Subcutaneous adipose tissue (tissue), 4 donors: ENCODE measurements around the gene NLRC3. TPM values are rescaled to one million over a fixed set of nuclear protein-coding genes. Genes with fewer than 3 reads are reported as not detected.

Experiments used
- total RNA-seq, 4 donors: library from RNA; depleted of rRNA; stranded (reverse); fragments of >200 nt; gene quantifications; one replicate each; pipeline ENCODE4 v1.1.0, GENCODE V29; 2016
- TF ChIP-seq, protein P1 (sequence below): fragments of 450-650 bp; IDR thresholded peaks from one replicate; pipeline ENCODE4 v1.5.1; 2016; ENCODE audit warnings: low read depth, mild to moderate bottlenecking, control low read depth, antibody characterized with exemption, moderate library complexity

Gene NLRC3
- total RNA-seq, 4 donors from 2014 or later, result 0.49 to 1.5 (median 1.0) TPM

DNA sequence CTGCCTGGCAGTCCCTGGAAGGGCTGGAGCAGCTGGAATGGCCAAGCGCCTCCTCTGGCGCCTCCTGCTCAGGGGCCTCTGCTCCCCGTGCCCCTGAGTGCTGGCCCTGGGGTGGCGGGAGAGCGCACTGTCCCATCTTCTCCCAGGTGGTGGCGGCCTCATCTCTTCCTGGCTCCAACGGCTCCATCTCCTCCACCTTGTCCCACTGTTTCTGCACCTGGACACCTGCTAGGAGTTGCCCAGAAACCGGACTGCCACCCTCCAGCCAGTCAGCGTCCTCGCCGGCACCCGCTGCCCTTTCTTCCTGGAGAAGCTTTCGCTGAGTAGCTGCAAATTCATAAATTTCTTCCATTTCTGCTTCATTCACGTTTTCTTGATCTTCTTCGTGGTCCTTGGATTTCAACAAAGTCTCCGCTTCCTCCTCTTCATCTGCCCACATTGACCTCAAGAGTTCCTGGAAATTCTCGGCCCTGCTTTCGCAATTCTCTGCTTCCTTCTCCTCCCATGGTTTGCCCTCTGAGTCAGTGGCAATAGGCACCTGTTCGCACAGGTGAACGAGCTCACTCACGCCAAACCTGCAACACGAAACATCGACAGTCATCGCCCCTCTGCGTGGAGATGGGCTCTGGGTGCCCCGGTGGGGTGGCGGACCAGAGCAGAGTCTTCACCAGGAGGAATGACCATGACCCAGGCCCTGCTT lies 13.7 kb upstream of the NLRC3 start:
- TF ChIP-seq, protein P1, sequence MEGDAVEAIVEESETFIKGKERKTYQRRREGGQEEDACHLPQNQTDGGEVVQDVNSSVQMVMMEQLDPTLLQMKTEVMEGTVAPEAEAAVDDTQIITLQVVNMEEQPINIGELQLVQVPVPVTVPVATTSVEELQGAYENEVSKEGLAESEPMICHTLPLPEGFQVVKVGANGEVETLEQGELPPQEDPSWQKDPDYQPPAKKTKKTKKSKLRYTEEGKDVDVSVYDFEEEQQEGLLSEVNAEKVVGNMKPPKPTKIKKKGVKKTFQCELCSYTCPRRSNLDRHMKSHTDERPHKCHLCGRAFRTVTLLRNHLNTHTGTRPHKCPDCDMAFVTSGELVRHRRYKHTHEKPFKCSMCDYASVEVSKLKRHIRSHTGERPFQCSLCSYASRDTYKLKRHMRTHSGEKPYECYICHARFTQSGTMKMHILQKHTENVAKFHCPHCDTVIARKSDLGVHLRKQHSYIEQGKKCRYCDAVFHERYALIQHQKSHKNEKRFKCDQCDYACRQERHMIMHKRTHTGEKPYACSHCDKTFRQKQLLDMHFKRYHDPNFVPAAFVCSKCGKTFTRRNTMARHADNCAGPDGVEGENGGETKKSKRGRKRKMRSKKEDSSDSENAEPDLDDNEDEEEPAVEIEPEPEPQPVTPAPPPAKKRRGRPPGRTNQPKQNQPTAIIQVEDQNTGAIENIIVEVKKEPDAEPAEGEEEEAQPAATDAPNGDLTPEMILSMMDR, result no peak

DNA sequence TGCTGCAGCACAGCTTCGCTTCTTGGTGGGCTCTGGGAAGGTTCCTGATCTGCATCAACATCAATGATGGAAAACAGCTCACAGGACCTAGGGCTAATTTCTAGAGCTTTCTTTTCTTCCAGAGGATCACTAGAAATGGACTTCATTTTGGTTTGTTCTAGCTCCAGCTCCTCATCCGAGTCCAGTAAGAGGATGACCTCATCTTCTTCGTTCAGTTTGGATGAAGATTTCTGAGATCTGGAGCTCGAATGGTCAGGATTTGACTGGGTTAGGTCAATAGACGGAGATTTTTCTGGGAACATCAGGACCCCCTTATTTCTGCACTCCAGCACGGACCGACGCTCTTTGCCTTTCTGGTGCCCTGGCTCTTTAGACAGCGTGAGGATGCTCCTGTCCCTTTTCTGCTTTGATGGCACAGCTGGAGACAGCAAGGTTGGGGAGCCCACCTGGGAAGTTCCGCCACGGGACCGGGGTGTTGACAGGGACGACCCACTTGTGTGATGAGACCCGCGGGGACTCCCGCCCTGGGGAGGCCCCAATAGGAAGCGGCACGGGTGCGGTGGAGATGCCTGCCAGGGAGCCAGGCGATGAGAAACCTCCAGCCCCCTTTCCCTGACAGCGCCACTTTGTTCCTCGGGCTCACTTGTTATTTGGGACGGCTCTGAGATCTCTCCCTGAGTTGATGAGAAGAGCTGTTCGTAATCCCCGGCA lies 12.9 kb upstream of the NLRC3 start:
- TF ChIP-seq, protein P1, result no peak

DNA sequence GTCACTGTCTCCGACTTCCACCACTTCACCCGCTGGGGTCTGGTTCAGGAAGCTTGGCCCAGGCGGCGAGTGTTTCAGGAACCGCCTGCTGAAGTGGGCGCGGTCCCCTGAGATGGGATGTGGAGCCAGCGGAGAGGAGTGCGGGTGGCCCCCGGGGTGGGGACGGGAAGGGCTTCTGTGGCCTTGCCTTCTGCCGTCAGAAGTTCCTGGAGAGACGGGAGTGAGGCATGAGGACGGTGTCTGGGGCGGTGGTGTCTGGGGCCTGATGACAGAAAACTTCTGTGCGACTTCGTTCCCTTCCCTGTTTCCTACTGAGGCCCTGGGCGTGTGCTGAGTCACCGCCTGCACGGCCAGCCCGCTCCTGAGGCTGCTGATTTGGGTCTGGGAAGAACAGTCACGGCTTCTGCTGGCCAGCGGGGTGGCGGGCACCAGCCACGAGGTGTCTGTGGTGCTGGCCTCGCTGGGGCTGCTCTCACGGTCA lies 12.3 kb upstream of the NLRC3 start:
- TF ChIP-seq, protein P1, result no peak

DNA sequence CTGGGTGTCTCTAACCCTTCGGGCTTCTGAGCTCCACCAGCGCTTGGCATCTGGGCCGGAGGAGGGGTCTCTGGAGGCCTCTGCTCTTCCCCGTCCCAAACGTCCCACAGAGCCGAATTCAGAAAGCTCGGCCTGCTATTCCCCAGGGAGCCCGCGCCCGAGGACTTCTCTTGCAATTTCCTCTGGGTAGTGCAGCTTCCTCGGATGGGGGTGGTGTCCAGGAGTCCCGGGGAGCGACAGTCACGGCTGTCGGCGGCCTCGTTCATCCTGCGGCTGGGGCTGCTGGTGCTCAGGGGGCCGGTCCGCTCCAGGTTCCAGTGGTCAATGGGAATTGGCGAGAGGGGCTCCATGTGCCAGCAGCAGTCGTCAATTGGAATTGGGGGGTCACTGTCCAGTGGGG lies 11.8 kb upstream of the NLRC3 start:
- TF ChIP-seq, protein P1, result no peak

DNA sequence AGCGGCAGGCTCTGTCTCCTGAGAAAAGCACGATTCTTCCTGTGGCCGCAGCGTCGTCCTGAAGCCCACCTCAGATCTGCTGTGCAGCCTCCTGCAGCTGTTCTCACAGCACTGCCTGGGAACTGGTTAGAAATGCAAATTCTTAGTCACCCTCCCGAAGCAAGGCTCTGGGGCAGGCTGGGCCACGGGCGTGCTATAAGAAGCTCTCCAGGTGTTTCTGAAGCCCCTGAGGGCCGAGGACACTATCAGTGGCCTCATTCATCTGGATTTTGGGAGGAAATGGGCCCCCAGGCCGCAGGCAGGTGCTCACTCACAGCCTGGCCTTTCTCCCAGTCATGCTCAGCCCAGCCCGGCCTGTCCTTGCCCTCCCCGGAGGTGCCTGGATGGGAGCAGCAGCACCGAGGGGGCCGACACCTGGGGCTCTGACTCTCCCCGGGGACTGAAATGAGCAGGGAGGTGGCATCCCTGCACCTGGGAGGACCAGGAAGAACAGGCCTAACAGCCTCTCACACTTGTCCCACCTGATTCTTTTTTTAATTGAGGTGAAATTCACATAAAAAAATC lies 10.4 kb upstream of the NLRC3 start:
- TF ChIP-seq, protein P1, result no peak

DNA sequence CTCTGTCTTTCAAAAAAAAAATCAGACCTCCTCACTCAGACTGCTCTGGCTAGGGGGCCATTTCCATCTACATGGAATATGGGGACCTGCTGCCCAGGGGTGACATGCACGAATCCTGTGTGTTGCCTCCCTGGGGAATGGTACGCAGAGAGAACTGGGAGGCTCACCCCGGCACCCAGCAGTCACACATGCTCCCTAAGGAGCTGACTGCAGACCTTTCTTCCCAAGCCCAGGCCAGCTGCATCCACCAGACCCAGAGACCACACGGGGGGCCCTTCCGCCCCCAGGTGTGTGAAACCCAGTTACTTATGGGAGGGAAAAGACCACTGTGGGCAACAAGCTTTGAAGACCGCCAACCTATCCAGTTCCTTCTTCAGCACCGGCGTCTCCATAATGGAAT lies 7.2 kb upstream of the NLRC3 start:
- TF ChIP-seq, protein P1, result no peak

DNA sequence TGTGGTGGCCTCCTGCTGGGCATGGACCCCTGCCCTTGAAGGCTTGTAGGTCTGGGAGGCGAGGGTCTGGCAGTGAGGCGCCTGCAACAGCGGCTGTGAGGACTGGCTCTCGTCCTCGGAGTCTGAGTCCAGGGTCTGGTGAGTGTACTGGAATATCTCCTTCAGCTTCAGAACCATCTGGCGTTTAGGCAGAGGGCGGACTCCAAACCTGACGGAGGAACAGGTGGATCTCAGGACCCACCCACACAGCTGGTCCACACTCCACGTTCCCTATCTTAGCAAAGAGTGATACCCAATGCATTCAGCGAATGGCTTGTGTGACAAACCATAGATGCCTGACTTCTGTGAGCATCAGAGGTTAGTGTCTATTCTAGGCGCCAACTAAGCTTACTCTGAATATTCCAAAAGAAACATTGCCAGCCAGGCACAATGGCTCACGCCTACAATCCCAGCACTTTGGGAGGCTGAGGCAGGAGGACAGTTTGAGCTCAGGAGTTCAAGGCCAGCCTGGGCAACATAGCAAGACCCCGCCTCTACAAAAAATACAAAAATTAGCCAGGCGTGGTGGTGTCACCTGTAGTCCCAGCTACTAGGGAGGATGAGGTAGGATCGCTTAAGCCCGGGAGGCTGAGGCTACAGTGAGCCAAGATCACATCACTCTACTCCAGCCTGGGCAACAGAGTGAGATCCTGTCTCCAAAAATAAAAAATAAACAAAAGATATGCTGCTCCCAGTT lies 6.3 kb upstream of the NLRC3 start:
- TF ChIP-seq, protein P1, result no peak
